AG09309 (cell line): Measurements from ENCODE around the gene RER1.

Experiments
- DNase-seq: peaks from one replicate; pipeline ENCODE4 v3.0.0-alpha.2; 2010; ENCODE audit warnings: low read depth
- H3K4me3 ChIP-seq: 2 replicates; pipeline ENCODE4 v1.5.1; 2011; ENCODE audit warnings: mild to moderate bottlenecking, low read depth, low read length, moderate library complexity; ENCODE audit not compliant: control insufficient read depth
- CTCF ChIP-seq: IDR thresholded peaks from 2 replicates; pipeline ENCODE4 v1.5.1; 2011; ENCODE audit warnings: mild to moderate bottlenecking, low read depth, low read length, inconsistent platforms; ENCODE audit not compliant: insufficient read depth, control insufficient read depth; ENCODE audit errors: missing control alignments

RER1 gene

GRCh38 chr1:2350501-2350900 lies 41.1 kb upstream of the RER1 start:
- no peak overlapping the region for H3K4me3 ChIP-seq
- TF ChIP-seq CTCF: no peak
- DNase-seq: no peak

- no peak for TF ChIP-seq CTCF
- H3K4me3 ChIP-seq: no peak overlapping the region
- DNase-seq: no peak
These were observed 40.6 kb upstream of the RER1 start for GRCh38 chr1:2350911-2351655.

- no peak for DNase-seq
- H3K4me3 ChIP-seq: no peak overlapping the region
- no peak for TF ChIP-seq CTCF
These were observed 39.9 kb upstream of the RER1 start for GRCh38 chr1:2351723-2352122.

- no peak for DNase-seq
- H3K4me3 ChIP-seq: no peak overlapping the region
- no peak for TF ChIP-seq CTCF
These were observed 39.2 kb upstream of the RER1 start for GRCh38 chr1:2352341-2352896.

GRCh38 chr1:2352897-2353550 lies 38.6 kb upstream of the RER1 start:
- H3K4me3 ChIP-seq: no peak overlapping the region
- TF ChIP-seq CTCF: no peak
- no peak for DNase-seq

GRCh38 chr1:2353551-2354438 lies 37.8 kb upstream of the RER1 start:
- TF ChIP-seq CTCF: no peak
- H3K4me3 ChIP-seq: no peak overlapping the region
- DNase-seq: no peak
